ENCODE results near the gene TIMMDC1.
A peak's percentile ranks its signal among the peaks of the same experiment; 100 is the strongest.
"Not testable (repeated sequence)": the region's sequence is repeated elsewhere in the genome, so short reads cannot be mapped to it uniquely, and the experiment has no call there.

TIMMDC1 gene

GRCh38 chr3:119541547-119541946, 43.2 kb downstream of the TIMMDC1 start:
- TF ChIP-seq CTCF (IDR thresholded peaks at IDR 0.05; ENCODE audit: low read depth, low read length, missing control alignments) = no peak
- H3K4me3 ChIP-seq (ENCODE audit: low read depth, low read length) = no peak overlapping the region
- no peak for DNase-seq (ENCODE audit: low read depth)

- H3K4me3 ChIP-seq (ENCODE audit: low read depth, low read length) = no peak overlapping the region
- no peak for DNase-seq (ENCODE audit: low read depth)
- TF ChIP-seq CTCF (IDR thresholded peaks at IDR 0.05; ENCODE audit: low read depth, low read length, missing control alignments) = no peak
Observed at GRCh38 chr3:119542168-119542767, 43.9 kb downstream of the TIMMDC1 start.

DNA sequence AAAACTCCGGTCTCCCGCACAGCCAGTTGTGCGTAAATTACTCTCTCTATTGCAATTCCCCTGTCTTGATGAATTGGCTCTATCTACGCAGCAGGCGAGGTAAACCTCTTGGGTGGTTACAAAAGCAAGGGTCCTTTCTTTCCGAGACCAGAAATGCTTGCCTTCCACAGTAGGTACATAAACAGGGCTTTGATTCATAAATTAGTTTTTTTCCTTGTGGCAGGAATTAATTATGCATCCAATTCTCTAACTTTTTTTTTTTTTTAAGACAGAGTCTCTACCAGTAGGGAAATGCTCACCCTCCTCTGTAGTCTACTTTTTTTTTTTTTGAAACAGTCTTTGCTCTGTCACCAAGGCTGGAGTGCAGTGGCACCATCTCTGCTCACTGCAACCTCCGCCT, 44.8 kb downstream of the TIMMDC1 start:
- no peak for TF ChIP-seq CTCF (IDR thresholded peaks at IDR 0.05; ENCODE audit: low read depth, low read length, missing control alignments)
- no peak for DNase-seq (ENCODE audit: low read depth)
- no peak overlapping the region for H3K4me3 ChIP-seq (ENCODE audit: low read depth, low read length)

DNA sequence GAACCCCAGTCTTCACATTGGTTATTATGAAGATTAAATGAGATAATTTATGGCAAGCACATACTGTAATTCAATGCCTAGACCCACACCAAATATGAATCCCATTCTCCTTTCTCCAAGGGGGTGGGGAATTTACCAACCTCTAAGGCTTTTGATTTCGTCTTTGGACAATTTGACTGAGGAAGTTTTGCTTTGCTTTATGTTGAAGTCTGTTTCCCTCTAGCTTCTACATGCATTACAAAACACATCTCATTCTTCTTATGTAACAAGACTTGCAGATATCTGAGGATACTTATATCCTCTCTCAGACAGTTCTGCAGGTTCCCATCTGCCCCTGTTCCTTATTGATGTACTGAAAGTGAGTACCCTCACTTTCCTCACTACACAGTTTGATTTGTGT, 48.9 kb downstream of the TIMMDC1 start:
- TF ChIP-seq CTCF (IDR thresholded peaks at IDR 0.05; ENCODE audit: low read depth, low read length, missing control alignments) = no peak
- DNase-seq (ENCODE audit: low read depth) = no peak
- no peak overlapping the region for H3K4me3 ChIP-seq (ENCODE audit: low read depth, low read length)

DNA sequence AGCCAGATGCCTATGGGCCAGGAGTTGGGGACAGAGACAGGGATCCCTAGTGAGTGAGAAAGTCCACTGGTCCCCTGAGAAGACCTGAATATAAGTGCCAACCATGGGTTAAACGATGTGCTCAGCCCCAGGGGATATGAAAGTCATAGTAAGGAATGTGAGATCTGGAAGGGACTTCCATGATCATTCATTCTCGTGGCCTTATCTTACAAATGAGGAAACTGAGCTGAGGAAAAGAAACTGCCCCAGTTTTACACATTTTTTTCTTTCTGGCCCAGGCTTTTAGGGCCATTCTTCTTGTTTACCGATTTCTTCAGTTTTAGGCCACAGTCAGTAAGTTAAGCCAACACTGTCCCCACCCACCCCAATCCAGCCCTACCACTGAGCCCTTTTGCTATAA, 50.0 kb downstream of the TIMMDC1 start:
- no peak for TF ChIP-seq CTCF (IDR thresholded peaks at IDR 0.05; ENCODE audit: low read depth, low read length, missing control alignments)
- no peak for DNase-seq (ENCODE audit: low read depth)
- H3K4me3 ChIP-seq (ENCODE audit: low read depth, low read length) = no peak overlapping the region

DNA sequence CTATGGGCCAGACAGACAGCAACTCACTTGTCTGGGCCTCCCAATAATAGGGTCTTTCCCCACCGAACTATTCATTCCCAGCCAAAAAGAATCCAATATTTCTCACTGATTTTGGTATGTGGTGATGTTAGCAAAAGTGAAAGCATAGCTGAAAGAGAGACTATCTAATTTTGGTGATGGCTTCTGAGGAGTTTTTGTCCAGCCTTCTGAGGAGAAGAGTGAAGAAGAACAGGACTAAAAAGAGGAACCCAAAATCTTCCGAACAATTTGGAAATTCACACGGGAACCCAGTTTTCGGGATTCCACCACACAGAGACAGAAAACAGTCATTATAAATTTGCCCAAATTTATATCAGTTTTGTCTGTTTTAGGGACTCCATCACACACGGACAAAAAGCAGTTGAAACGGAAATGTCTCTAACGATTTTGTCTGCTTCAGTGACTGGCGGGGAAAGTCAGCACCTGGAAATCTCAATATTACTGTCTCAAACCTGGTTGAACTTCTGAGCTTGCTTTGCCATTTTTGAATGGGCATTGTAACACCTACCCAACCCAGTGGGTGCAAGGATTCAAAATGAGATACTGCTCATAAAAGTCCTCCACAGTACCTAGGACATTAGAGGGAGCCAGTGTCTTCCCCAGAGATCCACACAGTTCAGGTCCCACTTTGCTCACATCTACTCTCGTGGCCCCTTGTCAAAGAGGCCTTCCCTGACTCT, 52.0 kb downstream of the TIMMDC1 start:
- DNase-seq (ENCODE audit: low read depth) = no peak
- peak; percentile 24 for TF ChIP-seq CTCF (IDR thresholded peaks at IDR 0.05; ENCODE audit: low read depth, low read length, missing control alignments)

GRCh38 chr3:119551598-119551997, 53.3 kb downstream of the TIMMDC1 start:
- peak overlapping the region; percentile 23 for H3K4me3 ChIP-seq (ENCODE audit: low read depth, low read length)
- no peak for DNase-seq (ENCODE audit: low read depth)
- TF ChIP-seq CTCF (IDR thresholded peaks at IDR 0.05; ENCODE audit: low read depth, low read length, missing control alignments) = no peak

More for the DNA sequence above, 52.0 kb downstream of the TIMMDC1 start:
- H3K4me3 ChIP-seq (ENCODE audit: low read depth, low read length) = peak overlapping the region; percentile 30

DNA sequence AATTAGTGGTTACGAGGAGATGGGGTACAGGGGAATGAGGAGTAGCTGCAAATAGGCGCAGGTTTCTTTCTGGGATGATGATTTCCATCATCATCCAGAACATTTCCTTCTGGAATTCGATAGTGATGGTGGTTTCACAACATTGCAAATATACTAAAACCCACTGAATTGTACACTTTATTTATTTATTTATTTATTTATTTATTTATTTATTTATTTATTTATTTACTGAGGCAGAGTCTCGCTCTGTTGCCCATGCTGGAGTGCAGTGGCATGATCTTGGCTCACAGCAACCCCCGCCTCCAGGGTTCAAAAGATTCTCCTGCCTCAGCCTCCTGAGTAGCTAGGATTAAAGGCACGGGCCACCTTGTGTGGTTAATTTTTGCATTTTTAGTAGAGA, 54.6 kb downstream of the TIMMDC1 start:
- not testable (repeated sequence) for DNase-seq (ENCODE audit: low read depth)
- H3K4me3 ChIP-seq (ENCODE audit: low read depth, low read length) = peak overlapping the region; percentile 82; the same call in 1 of the 2 replicates
